ENCODE data around the gene P3H1.

The P3H1 gene

GRCh38 chr1:42747125-42747524, 19.7 kb downstream of the P3H1 start:
- DNase-seq (ENCODE audit: low spot score in 2 of 2) = peak in 1 of 2 experiments; percentile 71
- peaks cover 40% of the 10 kb centered on the region for H3K36me3 ChIP-seq (replicated peaks)
- in situ Hi-C loops (cut with MboI; ENCODE audit: low sequenced_read_pairs) = loop anchor here (10.0 kb wide), 1 partner anchor 182 kb away; no protein-coding TSS in a partner anchor
- H3K9me3 ChIP-seq = no peaks in the 10 kb centered on the region
- no peak overlapping the region for H3K4me3 ChIP-seq
- no peaks in the 10 kb centered on the region for H3K27me3 ChIP-seq (ENCODE audit: low read depth)
- H3K4me1 ChIP-seq = no peaks in the 10 kb centered on the region

- in situ Hi-C loops (cut with MboI; ENCODE audit: low sequenced_read_pairs) = loop anchor here (10.0 kb wide), 1 partner anchor 182 kb away; no protein-coding TSS in a partner anchor
- Histone ChIP-seq H3K36me3 (replicated peaks) (peaks cover 34% of the 10 kb centered on the region), H3K27me3 (ENCODE audit: low read depth) (no peaks in the 10 kb centered on the region), H3K4me1 (no peaks in the 10 kb centered on the region), H3K9me3 (no peaks in the 10 kb centered on the region), H3K4me3 (no peak overlapping the region)
- DNase-seq (ENCODE audit: low spot score in 2 of 2) = no peak
Measured at GRCh38 chr1:42746436-42747105, 20.3 kb downstream of the P3H1 start.

- in situ Hi-C loops (cut with MboI; ENCODE audit: low sequenced_read_pairs) = loop anchor here (10.0 kb wide), 1 partner anchor 181 kb away; no protein-coding TSS in a partner anchor
- no peaks in the 10 kb centered on the region for H3K9me3 ChIP-seq
- H3K4me1 ChIP-seq = no peaks in the 10 kb centered on the region
- peaks cover 33% of the 10 kb centered on the region for H3K36me3 ChIP-seq (replicated peaks)
- no peak for DNase-seq (ENCODE audit: low spot score in 2 of 2)
- H3K27me3 ChIP-seq (ENCODE audit: low read depth) = no peaks in the 10 kb centered on the region
- H3K4me3 ChIP-seq = no peak overlapping the region
Measured at GRCh38 chr1:42745851-42746250, 21.0 kb downstream of the P3H1 start.

DNA sequence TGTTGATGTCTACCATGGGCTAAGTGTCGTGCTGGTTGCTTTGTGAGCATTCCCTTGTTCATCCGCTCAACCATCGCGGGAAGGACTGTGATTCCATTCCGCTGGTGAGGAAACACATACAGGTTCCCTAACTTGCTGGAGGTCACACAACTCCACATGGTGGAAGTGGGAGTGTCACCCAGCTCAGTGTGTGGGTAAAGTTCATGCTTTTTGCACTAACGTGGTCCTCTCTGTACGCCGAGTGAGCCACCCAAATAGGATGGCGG, 22.7 kb downstream of the P3H1 start:
- no peak for DNase-seq (ENCODE audit: low spot score in 2 of 2)
- Histone ChIP-seq H3K9me3 (no peaks in the 10 kb centered on the region), H3K27me3 (ENCODE audit: low read depth) (no peaks in the 10 kb centered on the region), H3K36me3 (replicated peaks) (peaks cover 20% of the 10 kb centered on the region), H3K4me1 (no peaks in the 10 kb centered on the region), H3K4me3 (no peak overlapping the region)
- in situ Hi-C loops (cut with MboI; ENCODE audit: low sequenced_read_pairs) = loop anchor here (10.0 kb wide), 1 partner anchor 179 kb away; no protein-coding TSS in a partner anchor

DNA sequence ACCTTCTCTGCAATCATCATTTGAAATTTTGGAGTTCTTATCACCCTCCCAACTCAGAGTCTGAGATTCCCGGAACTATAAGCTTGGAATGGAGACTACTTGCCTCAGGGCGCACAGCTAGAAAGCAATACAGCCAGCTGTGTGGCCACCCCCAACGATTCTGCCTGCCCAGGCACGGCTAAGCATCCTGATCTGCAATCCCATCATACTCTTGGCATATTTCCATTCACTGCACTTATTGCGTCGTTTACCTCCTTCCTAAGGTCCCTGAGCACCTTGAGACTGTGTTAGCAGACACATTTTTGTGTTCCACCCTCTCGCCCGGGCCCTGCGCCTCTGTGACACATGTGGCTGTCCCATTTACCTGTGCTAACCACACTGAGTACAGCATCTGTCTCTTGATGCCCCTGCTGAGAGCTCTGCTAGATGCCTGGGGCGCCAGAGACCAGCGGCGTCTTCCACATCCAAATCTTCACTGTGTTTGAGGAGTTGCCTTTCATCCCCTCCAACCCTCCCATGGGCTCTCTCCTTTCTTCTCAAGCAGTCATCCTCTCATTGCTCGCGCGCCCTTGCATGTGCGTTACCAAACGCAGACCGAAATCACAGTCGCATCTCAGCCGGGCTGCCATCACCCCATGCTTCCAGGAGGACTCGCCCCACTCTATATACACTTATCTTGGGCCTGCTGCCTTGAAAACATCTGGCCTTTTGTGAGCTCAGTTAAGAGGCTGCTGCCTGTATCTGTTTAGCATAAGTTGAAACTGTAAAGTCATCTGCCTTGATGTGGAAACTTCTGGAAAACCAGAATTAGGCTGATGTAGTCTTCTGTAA, 23.3 kb downstream of the P3H1 start:
- in situ Hi-C loops (cut with MboI; ENCODE audit: low sequenced_read_pairs) = loop anchor here (10.0 kb wide), 1 partner anchor 179 kb away; no protein-coding TSS in a partner anchor
- peaks cover 20% of the 10 kb centered on the region for H3K36me3 ChIP-seq (replicated peaks)
- no peaks in the 10 kb centered on the region for H3K4me1 ChIP-seq
- DNase-seq (ENCODE audit: low spot score in 2 of 2) = peak in 1 of 2 experiments; percentile 30
- no peaks in the 10 kb centered on the region for H3K9me3 ChIP-seq
- no peak overlapping the region for H3K4me3 ChIP-seq
- H3K27me3 ChIP-seq (ENCODE audit: low read depth) = no peaks in the 10 kb centered on the region

DNA sequence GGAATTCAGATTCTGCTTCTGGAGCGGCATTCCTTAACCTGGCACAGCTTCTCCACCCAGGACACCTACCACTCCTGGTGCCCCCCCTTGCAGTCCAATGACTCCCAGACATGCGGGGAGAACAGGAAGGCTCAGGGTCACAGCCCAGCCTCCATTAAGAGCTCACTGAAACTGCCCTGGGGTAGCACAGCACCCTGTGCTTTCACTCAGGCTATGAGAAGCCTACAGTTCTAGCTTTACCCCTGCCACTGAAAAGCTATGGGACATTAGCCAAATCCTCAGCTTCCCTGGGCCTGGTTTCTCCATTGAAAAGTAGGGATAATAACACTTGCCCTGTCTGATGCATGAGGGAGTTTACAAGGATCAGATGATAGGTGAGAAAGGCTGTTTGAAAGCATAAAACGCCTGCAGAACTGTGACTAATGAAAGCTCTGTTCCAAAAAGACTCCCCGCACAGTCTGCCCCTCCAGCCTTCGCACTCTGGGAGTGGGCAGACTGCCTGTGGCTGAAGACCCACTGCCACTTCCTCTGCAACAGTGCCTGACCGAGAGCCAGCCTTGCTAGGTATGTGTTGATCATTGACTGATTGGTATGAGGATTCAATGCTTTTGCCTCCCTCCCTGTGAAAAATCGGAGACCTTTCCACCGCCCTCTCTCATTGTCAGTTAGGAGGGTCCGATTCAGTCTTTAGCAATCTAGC, 24.1 kb downstream of the P3H1 start:
- in situ Hi-C loops (cut with MboI; ENCODE audit: low sequenced_read_pairs) = loop anchor here (10.0 kb wide), 1 partner anchor 178 kb away; no protein-coding TSS in a partner anchor
- H3K4me1 ChIP-seq = no peaks in the 10 kb centered on the region
- no peak overlapping the region for H3K4me3 ChIP-seq
- H3K27me3 ChIP-seq (ENCODE audit: low read depth) = no peaks in the 10 kb centered on the region
- H3K9me3 ChIP-seq = no peaks in the 10 kb centered on the region
- H3K36me3 ChIP-seq (replicated peaks) = peaks cover 17% of the 10 kb centered on the region
- no peak for DNase-seq (ENCODE audit: low spot score in 2 of 2)

DNA sequence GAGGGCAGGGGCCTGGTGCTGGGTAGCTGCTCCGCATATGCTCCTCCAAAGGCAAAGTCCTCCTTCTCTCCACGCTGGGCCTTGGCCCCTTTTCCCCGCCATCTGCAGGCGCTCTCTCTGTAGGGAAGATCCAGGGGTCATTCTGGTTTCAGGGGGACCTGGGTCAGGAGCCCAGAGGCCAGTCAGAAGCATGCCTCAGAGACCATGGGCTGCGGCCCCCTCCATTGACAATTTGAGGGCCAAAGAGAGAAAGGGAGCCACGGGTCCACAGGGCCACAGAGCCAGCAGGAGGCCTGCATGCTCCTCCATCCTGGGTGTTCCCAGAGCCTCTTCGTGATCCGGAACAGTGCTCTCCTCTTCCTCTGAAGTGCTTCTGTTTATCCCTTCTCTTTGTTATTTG, 24.7 kb downstream of the P3H1 start:
- Histone ChIP-seq H3K4me3 (no peak overlapping the region), H3K9me3 (no peaks in the 10 kb centered on the region), H3K4me1 (no peaks in the 10 kb centered on the region), H3K36me3 (replicated peaks) (peaks cover 12% of the 10 kb centered on the region), H3K27me3 (ENCODE audit: low read depth) (no peaks in the 10 kb centered on the region)
- no peak for DNase-seq (ENCODE audit: low spot score in 2 of 2)
- in situ Hi-C loops (cut with MboI; ENCODE audit: low sequenced_read_pairs) = loop anchor here (10.0 kb wide), 1 partner anchor 177 kb away; no protein-coding TSS in a partner anchor

GRCh38 chr1:42741706-42742105, 25.1 kb downstream of the P3H1 start:
- no peaks in the 10 kb centered on the region for H3K9me3 ChIP-seq
- H3K27me3 ChIP-seq (ENCODE audit: low read depth) = no peaks in the 10 kb centered on the region
- peaks cover 7% of the 10 kb centered on the region for H3K36me3 ChIP-seq (replicated peaks)
- H3K4me3 ChIP-seq = no peak overlapping the region
- no peaks in the 10 kb centered on the region for H3K4me1 ChIP-seq
- in situ Hi-C loops (cut with MboI; ENCODE audit: low sequenced_read_pairs) = loop anchor here (10.0 kb wide), 1 partner anchor 177 kb away; no protein-coding TSS in a partner anchor
- no peak for DNase-seq (ENCODE audit: low spot score in 2 of 2)

DNA sequence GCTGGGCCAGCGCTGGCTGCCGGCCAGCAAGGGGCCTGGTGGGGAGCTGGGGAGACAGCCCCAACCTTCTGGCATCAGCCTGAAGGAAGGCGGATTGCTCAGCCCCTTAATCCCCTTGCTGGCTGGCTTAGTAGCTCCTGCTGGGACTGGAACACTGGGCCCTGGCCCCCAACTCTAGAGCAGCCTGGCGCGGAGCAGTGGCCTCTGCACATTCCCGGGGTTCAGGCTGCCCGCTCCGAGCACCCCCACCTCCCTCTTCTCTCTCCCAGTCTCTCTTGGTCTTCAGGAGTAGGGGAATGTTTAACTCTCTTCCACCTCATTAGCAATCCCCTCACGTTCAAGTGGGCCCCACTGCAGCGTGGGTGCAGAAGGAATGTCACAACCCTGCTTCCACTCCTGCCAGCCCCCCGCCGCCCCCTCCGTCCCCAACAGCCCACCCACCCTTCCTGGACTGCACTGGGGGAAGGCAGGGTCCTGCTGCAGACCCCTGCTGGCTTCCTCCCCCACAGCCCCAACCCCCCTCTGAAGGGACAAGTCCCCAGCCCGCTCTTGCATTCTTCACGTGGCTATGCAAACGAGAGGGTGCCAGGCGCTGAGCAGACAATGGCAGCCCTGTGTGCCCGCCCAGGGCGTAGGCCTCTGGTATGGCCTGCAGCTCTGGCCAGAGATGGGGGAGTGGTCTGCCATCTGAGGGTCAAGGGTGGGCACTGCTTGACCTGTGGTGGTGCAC, 25.8 kb downstream of the P3H1 start:
- peaks cover under 1% of the 10 kb centered on the region for H3K36me3 ChIP-seq (replicated peaks)
- DNase-seq (ENCODE audit: low spot score in 2 of 2) = no peak
- no peaks in the 10 kb centered on the region for H3K4me1 ChIP-seq
- in situ Hi-C loops (cut with MboI; ENCODE audit: low sequenced_read_pairs) = loop anchor here (10.0 kb wide), 1 partner anchor 176 kb away; no protein-coding TSS in a partner anchor
- H3K27me3 ChIP-seq (ENCODE audit: low read depth) = no peaks in the 10 kb centered on the region
- no peaks in the 10 kb centered on the region for H3K9me3 ChIP-seq
- no peak overlapping the region for H3K4me3 ChIP-seq

GRCh38 chr1:42739753-42740700, 26.8 kb downstream of the P3H1 start, which contains the start of gene CLDN19:
TSS of gene CLDN19 (minus strand) at chr1:42740236. CDS start at chr1:42740063, 173 bp downstream.
- Histone ChIP-seq H3K4me1 (no peaks in the 10 kb centered on the region), H3K27me3 (ENCODE audit: low read depth) (no peaks in the 10 kb centered on the region), H3K9me3 (no peaks in the 10 kb centered on the region), H3K36me3 (replicated peaks) (no peaks in the 10 kb centered on the region), H3K4me3 (no peak within 1 kb of the TSS)
- in situ Hi-C loops (cut with MboI; ENCODE audit: low sequenced_read_pairs) = loop anchor here (10.0 kb wide), 1 partner anchor 175 kb away; no protein-coding TSS in a partner anchor
- DNase-seq (ENCODE audit: low spot score in 2 of 2) = peak in 1 of 2 experiments; percentile 35

DNA sequence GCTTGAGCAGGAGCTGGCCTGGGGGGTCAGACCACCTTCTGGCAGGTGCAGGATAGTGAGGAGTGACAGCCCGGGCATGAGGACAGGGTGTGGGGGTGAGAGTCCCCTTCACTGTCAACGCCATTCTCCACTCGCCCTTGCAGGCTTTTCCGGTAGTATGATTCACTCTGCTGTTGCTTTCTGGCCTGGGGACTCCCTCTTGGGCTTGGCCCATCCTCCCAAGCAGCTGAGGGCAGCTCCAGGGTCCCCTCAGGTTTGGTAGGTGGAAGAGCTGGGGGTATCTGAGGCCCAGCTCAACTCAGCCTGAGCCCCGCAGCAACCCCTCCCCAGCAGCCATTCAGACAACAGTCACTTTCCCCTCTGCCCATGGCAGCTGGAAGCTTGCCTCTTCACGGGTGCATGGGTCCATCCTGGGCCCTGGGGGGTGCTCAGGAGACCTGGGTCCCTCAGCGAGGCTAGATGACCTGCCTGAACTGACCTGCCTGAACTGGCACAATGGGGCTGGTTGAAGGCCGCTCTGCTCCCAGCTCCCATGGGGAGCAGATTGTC, 28.1 kb downstream of the P3H1 start:
- no peaks in the 10 kb centered on the region for H3K36me3 ChIP-seq (replicated peaks)
- no peaks in the 10 kb centered on the region for H3K4me1 ChIP-seq
- no peak for DNase-seq (ENCODE audit: low spot score in 2 of 2)
- no peaks in the 10 kb centered on the region for H3K9me3 ChIP-seq
- H3K4me3 ChIP-seq = no peak overlapping the region
- no peaks in the 10 kb centered on the region for H3K27me3 ChIP-seq (ENCODE audit: low read depth)
- in situ Hi-C loops (cut with MboI; ENCODE audit: low sequenced_read_pairs) = no loop called here

Measured in HAP-1 (cell line).